ENCODE results near the gene HSD17B1.
"Not testable (repeated sequence)": the region's sequence is repeated elsewhere in the genome, so short reads cannot be mapped to it uniquely, and the experiment has no call there.

HSD17B1 gene

DNA sequence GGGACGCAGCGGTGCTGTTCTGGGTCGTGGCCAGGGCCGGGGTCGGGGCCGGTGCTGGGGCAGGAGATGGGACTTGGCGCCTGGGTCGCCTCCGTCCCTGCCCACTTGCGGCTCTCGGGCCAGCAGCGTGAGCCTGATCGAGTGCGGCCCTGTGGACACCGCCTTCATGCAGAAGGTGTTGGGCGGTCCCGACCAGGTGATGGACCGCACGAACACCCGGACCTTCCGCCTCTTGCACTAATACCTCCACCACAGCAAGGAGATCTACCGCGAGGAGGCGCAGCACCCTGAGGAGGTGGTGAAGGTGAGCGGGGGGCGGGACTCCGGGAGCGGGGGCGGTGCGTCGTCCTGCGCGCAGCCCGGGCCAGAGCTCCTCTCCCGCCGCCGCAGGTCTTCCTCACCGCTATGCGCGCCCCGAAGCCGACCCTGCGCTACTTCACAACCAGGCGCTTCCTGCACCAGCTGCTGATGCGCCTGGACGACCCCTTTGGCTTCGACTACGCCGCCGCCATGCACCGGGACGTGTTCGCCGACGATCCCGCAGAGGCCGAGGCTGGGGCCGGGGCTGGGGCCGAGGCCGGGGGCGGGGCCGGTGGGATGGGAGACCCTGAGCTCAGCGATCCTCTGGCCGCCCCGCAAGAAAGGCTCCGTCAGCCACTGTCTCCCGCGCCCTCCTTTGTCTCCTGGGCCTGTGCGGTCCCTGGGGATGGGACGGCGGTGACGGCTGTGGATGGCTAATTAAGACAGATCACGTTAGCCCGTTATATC, 4.5 kb upstream of the HSD17B1 start:
- DNase-seq, result peak; percentile 56 to 74 (median 68)

- DNase-seq, result no peak
Measured at GRCh38 chr17:42548993-42549755, 3.5 kb upstream of the HSD17B1 start.

DNA sequence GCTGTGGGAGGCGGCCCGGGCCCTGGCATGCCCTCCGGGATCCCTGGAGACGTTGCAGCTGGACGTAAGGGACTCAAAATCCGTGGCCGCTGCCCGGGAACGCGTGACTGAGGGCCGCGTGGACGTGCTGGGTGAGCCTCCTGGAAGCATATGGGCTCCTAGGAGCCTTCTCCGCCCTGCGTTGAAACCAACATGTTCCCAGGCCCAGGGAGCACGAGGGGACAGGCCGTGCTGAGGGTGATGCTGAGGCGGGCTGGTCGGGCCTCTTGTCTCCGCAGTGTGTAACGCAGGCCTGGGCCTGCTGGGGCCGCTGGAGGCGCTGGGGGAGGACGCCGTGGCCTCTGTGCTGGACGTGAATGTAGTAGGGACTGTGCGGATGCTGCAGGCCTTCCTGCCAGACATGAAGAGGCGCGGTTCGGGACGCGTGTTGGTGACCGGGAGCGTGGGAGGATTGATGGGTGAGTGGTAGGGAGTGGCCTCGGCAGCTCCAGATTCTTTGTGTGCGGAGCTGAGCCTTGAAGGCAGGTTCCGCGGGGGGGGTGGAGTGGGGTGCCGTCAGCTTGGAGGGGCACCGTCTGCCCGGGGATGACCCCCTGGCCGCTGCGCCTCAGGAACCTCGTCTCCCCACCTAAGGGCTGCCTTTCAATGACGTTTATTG, 567 bp downstream of the HSD17B1 start:
- DNase-seq, result no peak

- no peak for DNase-seq
Measured at GRCh38 chr17:42553866-42554249, 1.1 kb downstream of the HSD17B1 start.

- peak; percentile 53 to 87 (median 63) for DNase-seq
Measured at GRCh38 chr17:42554250-42555121, 1.8 kb downstream of the HSD17B1 start.

- DNase-seq, result no peak
Measured at GRCh38 chr17:42555122-42555622, 2.4 kb downstream of the HSD17B1 start.

GRCh38 chr17:42555961-42556617, 3.4 kb downstream of the HSD17B1 start:
- DNase-seq, result not testable (repeated sequence)

DNA sequence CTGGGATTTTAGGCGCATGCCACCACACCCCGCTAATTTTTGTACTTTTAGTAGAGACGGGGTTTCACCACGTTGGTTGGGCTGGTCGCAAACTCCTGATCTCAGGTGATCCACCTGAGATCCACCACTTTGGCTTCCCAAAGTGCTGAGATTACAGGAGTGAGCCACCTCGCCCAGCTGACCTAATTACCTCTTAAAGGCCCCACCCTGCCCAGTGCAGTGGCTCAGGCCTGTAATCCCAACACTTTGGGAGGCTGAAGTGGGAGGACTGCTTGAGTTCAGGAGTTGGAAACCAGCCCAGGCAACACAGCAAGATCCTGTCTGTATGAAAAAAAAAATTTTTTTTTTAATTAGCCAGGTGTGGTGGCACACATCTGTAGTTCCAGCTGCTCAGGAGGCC, 6.4 kb downstream of the HSD17B1 start:
- DNase-seq, result no peak

DNA sequence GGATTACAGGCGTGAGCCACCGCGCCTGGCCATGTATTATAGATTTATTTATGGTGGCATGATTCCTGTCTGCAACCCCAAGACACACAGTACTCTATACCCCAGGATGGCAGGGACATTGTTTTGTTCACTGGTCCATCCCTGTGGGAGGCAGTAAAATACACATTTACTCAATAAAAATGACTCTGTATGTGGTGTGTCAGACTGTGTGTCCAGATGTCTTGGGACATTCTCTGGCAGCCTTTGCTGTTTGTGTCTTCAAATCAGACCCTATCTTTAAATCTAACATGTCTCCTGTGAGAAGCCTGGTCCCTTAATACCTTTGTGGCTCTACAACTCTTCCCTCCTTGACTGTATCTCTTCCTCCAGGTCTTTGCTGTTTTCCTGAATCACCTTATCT, 7.5 kb downstream of the HSD17B1 start:
- DNase-seq, result no peak

- peak; percentile 74 to 95 (median 86) for DNase-seq
Measured at GRCh38 chr17:42561897-42562387, 9.2 kb downstream of the HSD17B1 start, which contains the start of gene COASY. COASY (plus strand) TSS chr17:42562148; CDS start chr17:42562623, 475 bp downstream.

DNA sequence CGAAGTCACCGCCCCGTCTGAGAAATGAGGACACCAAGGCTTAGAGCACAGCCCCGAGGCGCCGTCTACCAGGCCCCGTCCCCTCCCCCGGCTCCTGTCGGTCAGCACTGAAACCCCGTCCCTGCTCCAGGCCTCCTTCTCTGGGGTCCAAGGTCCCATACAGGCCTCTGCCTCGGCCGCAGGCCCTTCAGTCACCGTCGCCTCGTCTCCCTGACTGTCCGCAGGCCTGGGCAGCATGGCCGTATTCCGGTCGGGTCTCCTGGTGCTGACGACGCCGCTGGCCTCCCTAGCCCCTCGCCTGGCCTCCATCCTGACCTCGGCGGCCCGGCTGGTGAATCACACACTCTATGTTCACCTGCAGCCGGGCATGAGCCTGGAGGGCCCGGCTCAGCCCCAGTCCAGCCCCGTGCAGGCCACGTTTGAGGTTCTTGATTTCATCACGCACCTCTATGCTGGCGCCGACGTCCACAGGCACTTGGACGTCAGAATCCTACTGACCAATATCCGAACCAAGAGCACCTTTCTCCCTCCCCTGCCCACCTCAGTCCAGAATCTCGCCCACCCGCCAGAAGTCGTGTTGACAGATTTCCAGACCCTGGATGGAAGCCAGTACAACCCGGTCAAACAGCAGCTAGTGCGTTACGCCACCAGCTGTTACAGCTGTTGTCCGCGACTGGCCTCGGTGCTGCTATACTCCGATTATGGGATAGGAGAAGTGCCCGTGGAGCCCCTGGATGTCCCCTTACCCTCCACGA, 9.8 kb downstream of the HSD17B1 start:
- no peak for DNase-seq

DNA sequence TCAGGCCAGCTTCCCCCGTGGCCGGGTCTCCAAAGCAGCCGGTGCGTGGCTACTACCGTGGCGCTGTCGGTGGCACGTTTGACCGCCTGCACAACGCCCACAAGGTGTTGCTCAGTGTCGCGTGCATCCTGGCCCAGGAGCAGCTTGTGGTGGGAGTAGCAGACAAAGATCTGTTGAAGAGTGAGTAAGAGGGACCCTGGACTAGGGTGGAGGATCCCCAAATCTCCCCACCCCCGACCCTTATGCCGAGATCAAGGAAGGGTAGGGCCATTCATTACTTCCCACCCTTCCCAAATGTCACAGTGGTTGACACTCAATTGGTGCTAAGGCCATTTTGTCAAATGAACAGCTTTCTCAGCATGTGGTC, 10.4 kb downstream of the HSD17B1 start:
- no peak for DNase-seq

DNA sequence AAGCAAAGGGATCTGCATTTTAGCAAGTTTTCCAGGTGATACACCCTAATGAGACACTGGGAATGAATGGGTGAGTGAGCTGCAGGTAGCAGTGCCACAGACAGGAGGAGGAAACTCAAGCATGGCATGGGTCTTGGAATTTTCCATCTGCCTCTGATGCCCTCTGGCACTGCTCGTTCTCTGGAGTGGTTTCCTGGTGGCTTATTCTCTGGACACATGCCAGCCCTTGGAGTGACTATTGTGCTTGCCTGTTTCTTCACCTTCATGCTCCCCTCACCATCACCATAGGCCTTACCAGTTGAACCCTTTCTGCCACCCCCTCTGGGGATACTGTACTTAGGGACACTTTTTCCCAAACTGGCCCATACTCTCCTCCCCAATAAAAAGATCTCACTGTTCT, 10.8 kb downstream of the HSD17B1 start:
- DNase-seq, result no peak

DNA sequence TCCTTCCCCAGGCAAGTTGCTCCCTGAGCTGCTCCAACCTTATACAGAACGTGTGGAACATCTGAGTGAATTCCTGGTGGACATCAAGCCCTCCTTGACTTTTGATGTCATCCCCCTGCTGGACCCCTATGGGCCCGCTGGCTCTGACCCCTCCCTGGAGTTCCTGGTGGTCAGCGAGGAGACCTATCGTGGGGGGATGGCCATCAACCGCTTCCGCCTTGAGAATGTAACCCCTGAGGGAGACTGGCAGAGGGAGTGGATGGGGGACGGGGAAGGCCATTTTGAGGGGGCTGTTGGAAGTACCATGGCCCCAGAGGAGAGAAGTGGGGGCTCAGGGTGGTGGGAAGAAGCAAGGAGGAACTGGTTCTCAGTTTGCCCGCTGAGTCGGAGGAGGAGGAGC, 11.2 kb downstream of the HSD17B1 start:
- no peak for DNase-seq

DNA sequence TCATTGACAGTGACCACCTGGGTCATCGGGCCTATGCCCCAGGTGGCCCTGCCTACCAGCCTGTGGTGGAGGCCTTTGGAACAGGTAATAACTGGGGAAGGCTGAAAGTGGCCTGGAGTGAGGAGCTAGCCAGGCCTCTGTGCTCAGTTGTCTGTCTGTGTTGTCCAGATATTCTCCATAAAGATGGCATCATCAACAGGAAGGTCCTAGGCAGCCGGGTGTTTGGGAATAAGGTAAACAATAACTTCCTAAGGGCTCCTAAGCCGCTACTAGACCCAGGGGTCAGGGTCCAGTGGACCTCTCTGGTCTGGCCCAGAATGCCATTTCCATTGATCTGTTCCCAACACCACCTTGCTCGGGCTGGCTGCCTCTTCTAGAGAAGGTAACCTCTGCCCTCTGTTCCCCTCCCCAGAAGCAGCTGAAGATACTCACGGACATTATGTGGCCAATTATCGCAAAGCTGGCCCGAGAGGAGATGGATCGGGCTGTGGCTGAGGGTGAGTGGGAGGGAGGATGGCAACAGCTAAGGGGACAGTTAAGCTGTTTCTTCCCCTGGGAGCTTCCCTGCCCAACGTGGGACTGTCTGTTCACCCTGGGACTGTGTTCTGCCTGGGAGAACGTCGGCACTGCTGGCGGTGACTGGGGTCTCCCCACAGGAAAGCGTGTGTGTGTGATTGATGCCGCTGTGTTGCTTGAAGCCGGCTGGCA, 12.2 kb downstream of the HSD17B1 start:
- no peak for DNase-seq

DNA sequence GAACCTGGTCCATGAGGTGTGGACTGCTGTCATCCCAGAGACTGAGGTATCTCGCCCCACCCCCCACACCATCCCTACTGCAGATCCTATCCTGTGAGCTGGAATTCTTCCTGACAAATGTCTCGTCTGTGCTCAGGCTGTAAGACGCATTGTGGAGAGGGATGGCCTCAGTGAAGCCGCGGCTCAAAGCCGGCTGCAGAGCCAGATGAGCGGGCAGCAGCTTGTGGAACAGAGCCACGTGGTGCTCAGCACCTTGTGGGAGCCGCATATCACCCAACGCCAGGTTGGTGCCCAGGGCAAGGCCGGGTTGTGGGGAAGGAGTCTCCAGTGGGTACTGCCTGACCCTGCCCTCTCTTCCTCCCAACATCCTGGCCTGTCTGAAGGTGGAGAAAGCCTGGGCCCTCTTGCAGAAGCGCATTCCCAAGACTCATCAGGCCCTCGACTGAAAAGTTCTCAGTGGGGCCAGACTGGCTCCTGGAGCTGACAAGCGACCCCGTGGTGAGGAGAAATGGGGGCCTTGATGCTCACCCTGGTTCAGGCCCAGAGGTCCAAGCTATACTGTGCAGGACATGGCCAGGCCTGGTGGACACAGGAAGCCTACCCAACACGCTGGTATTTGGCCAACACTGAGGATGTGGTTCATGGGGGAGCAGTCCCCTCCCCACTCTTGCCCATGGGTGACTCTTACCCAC, 12.9 kb downstream of the HSD17B1 start:
- DNase-seq, result no peak

- no peak for DNase-seq
Measured at GRCh38 chr17:42566215-42566882, 13.6 kb downstream of the HSD17B1 start.

- peak; percentile 87 to 94 (median 89) for DNase-seq
Measured at GRCh38 chr17:42566883-42567573, 14.3 kb downstream of the HSD17B1 start, which contains the start of gene MLX. MLX (plus strand) TSS chr17:42567100; CDS start chr17:42567125, 25 bp downstream.

Measured in T-helper 1 cell (primary cell).